Astrocyte of the spinal cord (primary cell): ENCODE measurements around the gene SAC3D1.
"Not testable (repeated sequence)": the region's sequence is repeated elsewhere in the genome, so short reads cannot be mapped to it uniquely, and the experiment has no call there.

Source experiments
- DNase-seq: peaks from one replicate; pipeline ENCODE4 v3.0.0; 2011; ENCODE audit warnings: low read depth, low spot score
- H3K4me3 ChIP-seq: 2 replicates; pipeline ENCODE4 v1.5.1; 2011; ENCODE audit warnings: low read depth, mild to moderate bottlenecking, low read length, moderate library complexity
- in situ Hi-C: cut with HindIII; loops from 2 replicates; pipeline ENCODE4 v1.10.0; 2017; ENCODE audit warnings: low sequenced_read_pairs
- TF ChIP-seq, protein P1 (sequence below): IDR thresholded peaks from 2 replicates; pipeline ENCODE4 v1.5.1; 2012; ENCODE audit warnings: low read depth, mild to moderate bottlenecking, low read length, inconsistent platforms

The SAC3D1 gene

GRCh38 chr11:64999478-64999877 lies 41.5 kb upstream of the SAC3D1 start:
- no peak overlapping the region for H3K4me3 ChIP-seq
- TF ChIP-seq, protein P1, sequence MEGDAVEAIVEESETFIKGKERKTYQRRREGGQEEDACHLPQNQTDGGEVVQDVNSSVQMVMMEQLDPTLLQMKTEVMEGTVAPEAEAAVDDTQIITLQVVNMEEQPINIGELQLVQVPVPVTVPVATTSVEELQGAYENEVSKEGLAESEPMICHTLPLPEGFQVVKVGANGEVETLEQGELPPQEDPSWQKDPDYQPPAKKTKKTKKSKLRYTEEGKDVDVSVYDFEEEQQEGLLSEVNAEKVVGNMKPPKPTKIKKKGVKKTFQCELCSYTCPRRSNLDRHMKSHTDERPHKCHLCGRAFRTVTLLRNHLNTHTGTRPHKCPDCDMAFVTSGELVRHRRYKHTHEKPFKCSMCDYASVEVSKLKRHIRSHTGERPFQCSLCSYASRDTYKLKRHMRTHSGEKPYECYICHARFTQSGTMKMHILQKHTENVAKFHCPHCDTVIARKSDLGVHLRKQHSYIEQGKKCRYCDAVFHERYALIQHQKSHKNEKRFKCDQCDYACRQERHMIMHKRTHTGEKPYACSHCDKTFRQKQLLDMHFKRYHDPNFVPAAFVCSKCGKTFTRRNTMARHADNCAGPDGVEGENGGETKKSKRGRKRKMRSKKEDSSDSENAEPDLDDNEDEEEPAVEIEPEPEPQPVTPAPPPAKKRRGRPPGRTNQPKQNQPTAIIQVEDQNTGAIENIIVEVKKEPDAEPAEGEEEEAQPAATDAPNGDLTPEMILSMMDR = no peak
- DNase-seq = no peak
- in situ Hi-C loops = no loop called here

DNA sequence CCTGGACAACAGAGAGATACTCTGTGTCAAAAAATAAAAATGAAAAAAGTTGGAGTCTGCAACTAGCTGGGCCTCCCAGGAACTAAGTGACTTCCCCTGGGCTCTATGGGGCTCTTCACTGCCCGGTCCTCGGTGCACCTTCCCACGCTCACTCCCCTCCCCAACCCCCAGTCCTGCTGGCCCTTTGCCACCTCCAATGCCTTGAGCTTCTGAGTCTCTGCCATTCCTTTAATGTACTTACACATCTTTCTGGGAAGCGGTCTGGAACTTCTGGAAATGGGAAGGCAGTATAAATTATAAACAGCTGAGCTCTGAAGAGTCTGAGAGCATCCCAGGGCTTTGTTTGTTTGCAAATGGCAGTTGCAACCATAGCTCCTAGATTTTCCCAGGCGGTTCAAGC lies 38.3 kb upstream of the SAC3D1 start:
- no peak overlapping the region for H3K4me3 ChIP-seq
- in situ Hi-C loops = no loop called here
- TF ChIP-seq, protein P1 = no peak
- no peak for DNase-seq

GRCh38 chr11:65003282-65003681 lies 37.7 kb upstream of the SAC3D1 start:
- peak; percentile 28 for DNase-seq
- no peak overlapping the region for H3K4me3 ChIP-seq
- TF ChIP-seq, protein P1 = no peak
- in situ Hi-C loops = no loop called here

- in situ Hi-C loops, DNase-seq, H3K4me3 ChIP-seq: not testable (repeated sequence)
Observed at GRCh38 chr11:65003968-65004367, 37.0 kb upstream of the SAC3D1 start.

DNA sequence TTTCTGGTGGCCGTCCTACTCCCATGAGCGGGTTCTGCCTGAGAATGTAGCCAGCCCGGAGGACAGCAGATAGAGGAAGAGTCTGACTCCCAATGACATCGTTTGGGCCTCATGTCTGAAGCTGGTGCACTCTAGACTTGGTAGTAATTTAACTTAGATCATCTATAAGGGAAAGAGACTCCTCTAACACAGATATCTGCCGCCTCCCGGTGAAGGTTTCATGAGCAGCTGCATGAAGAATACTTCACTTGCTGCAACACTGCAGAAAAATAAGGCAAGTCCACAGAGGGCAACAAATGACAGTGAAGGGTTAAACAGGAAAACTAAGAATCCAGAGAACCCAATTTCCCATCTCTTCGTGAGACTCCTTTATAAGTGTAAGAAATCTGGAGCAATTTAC lies 33.0 kb upstream of the SAC3D1 start:
- TF ChIP-seq, protein P1 = no peak
- in situ Hi-C loops = no loop called here
- no peak overlapping the region for H3K4me3 ChIP-seq
- no peak for DNase-seq

DNA sequence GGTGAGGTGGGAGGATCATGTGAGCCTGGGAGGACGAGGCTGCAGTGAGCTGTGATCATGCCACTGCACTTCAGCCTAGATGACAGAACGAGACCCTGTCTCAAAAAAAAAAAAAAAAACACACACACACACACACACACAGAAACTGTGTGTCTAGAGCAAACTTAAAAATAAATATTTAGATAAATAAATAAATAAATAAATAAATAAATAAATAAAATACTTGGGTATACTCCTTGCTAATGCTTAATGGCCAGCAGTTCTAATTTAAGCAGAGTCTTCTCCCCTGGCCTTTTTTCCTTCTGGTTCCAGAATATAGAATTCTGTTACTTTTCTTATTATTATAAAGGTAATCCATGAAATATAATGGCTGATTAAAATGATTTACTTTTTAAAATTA lies 32.1 kb upstream of the SAC3D1 start:
- no peak for DNase-seq
- TF ChIP-seq, protein P1 = no peak
- no peak overlapping the region for H3K4me3 ChIP-seq
- in situ Hi-C loops = no loop called here

DNA sequence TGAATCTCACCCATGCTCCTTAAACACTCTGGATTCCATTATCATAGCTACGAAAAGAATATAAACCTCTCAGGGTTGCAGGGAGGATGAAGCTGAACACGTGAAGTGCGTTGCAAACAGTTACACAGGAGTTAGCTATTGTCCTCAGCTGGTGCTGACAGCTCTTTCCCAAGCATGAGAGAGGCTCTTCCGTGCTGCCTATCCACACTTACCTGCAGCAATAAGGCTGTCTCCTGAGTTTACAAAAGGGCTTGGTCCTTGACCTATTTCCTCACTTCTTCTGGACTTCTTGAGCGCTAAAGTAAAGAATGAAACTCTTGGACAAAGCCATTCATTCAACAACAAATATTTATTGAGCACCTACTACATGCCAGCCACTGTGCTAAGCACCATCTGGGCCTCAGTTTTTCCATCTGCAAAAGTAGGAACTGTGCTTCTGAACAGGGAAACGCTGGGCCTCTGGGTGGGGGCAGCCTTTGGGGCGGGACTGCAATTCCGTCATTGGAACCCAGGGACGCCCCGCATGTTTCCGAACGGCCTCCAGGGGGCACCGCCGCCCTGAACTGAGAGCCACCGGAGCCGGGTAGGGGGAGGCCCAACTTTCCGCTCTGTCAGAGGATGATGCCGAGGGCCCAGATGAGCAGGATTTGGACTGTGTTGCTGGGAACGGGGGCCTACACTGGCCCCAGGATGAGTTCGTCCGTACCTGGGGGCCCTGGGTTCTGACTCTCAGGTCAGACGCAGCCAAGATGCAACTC lies 27.7 kb upstream of the SAC3D1 start:
- DNase-seq = peak; percentile 87
- H3K4me3 ChIP-seq = peak overlapping the region; percentile 69
- in situ Hi-C loops = no loop called here
- TF ChIP-seq, protein P1 = peak; percentile 88
